ENCODE results near the gene IL25. TPM values are rescaled to one million over a fixed set of nuclear protein-coding genes. Genes with fewer than 3 reads are reported as not detected.

IL25 gene
- total RNA-seq, 1 donor from 2014 or later: not detected

DNA sequence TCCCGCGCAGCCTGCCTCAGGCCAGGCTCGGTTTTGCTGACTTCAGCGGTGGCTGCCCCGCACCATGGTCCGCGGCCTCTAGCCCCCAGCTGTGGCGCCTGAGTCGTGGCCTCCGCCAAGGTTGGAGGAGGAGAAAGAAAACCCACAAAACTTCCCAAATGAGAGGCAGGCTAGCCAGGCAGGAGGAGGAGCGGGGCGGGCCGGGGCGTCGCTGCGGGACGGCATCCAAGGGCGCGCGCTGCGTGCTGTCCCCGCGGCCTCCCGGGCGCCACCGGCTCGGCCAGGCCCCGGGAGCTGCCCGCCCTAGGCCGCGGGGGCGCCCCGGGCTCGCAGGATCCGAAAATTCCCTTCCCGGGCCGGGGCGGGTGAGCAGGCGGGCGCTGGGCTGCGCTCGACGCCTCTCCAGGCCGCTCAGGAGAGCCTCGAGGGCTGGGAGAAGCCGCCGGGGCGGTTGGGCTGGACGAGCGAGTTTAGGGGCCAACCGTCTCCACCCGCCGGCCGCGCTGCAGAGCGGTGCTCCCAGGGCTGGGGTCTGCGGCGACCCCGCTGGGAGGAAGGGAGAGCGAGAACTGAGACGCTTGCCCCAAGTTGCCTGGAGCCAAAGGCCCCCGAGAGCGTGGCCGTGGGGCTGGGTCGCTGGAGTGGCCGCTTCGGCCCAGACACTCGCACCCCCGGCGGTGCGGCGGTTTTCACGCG is 7.4 kb upstream of the IL25 start, which contains the start of gene EFS:
TSS of gene EFS (minus strand) at position 137 of the 696 bp plus-strand sequence. CDS start 147 bp downstream, outside the sequence.
- H3K4me3 ChIP-seq (ENCODE audit: low read depth, low read length): no peak within 1 kb of the TSS
- no peak for DNase-seq (ENCODE audit: low read depth)
- TF ChIP-seq, protein P1, sequence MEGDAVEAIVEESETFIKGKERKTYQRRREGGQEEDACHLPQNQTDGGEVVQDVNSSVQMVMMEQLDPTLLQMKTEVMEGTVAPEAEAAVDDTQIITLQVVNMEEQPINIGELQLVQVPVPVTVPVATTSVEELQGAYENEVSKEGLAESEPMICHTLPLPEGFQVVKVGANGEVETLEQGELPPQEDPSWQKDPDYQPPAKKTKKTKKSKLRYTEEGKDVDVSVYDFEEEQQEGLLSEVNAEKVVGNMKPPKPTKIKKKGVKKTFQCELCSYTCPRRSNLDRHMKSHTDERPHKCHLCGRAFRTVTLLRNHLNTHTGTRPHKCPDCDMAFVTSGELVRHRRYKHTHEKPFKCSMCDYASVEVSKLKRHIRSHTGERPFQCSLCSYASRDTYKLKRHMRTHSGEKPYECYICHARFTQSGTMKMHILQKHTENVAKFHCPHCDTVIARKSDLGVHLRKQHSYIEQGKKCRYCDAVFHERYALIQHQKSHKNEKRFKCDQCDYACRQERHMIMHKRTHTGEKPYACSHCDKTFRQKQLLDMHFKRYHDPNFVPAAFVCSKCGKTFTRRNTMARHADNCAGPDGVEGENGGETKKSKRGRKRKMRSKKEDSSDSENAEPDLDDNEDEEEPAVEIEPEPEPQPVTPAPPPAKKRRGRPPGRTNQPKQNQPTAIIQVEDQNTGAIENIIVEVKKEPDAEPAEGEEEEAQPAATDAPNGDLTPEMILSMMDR (conservative IDR thresholded peaks at IDR 0.05; ENCODE audit: low read depth, low read length): no peak

DNA sequence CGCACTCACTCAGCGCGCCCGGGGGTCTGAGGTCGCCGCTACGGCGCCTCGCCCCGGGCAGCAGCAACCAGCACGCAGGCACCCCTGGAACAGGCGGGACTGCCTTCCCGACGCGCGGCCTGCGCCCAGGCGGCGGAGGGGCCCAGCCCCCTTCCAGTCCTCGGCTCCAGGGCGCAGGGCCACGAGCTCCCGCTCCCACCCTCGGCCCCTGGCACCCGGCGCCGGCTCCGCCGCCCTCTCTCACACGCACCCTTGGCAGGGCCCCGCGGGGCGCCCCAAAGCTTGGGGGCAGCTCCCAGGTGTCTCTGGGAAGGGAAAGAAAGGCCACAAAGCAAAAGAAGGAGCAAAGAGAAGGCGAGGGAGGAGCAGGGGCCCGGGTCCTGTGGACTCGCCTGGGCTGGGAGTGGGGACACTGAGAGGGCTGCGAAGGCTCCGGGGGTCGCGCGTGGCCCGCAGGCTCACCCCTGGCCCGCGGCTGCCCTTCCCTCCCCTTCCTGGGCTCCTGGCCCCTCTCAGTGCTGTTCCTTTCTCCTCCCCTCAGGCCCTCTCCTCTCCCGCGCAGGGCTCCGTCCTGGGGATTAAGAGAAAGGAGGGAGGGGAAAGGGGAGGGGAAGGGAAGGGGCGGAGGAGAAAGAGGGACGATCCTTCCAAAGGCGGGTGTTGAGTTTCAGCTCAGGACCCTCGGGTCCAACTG is 6.7 kb upstream of the IL25 start:
- H3K4me3 ChIP-seq (ENCODE audit: low read depth, low read length): no peak overlapping the region
- DNase-seq (ENCODE audit: low read depth): no peak
- TF ChIP-seq, protein P1 (conservative IDR thresholded peaks at IDR 0.05; ENCODE audit: low read depth, low read length): no peak

DNA sequence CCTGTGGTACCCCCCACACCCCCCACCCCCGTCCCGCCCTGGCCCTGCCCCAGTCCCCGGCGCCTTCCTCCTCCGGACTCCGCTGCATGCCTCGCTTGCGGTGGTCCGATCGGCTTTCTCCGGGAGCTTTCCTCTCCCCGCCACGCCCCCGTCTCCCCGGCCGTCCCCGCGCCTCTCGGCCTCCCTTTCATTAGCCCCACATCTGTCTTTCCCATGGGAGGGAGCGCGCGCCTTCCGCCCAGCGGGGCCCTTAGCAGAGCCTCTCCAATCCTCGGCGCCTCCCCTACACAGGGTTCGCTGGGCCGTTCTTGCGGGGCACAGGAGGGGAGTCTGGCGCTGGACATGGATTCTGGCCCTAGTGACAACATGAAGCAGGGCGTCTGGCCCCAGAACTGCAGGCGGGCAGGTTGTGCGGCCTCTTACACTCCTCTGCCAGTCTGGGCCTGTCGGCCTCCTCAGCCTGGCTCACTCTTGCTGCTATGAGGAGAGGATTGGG is 6.1 kb upstream of the IL25 start:
- TF ChIP-seq, protein P1 (conservative IDR thresholded peaks at IDR 0.05; ENCODE audit: low read depth, low read length): no peak
- H3K4me3 ChIP-seq (ENCODE audit: low read depth, low read length): no peak overlapping the region
- DNase-seq (ENCODE audit: low read depth): no peak

DNA sequence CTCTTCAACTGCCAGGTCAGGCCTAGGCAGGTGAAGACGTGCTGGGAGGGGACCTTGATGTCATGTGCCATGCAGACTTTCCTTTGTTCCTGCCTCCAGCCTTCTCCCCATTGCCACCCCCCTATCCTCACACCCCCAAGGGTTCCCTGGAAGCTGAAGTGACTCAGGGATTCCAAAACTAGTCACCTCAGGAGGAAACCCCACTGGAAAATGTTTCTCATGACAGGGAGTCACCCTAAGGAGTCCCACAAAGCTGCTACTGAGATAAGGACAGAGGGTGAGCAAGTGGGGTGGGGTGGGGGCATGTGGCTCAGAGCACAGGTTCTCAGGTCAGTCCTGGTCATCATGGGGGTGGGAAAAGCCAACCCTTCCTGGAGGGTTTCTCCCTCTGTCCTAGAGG is 2.4 kb upstream of the IL25 start:
- no peak for DNase-seq (ENCODE audit: low read depth)
- TF ChIP-seq, protein P1 (conservative IDR thresholded peaks at IDR 0.05; ENCODE audit: low read depth, low read length): no peak
- H3K4me3 ChIP-seq (ENCODE audit: low read depth, low read length): no peak overlapping the region

DNA sequence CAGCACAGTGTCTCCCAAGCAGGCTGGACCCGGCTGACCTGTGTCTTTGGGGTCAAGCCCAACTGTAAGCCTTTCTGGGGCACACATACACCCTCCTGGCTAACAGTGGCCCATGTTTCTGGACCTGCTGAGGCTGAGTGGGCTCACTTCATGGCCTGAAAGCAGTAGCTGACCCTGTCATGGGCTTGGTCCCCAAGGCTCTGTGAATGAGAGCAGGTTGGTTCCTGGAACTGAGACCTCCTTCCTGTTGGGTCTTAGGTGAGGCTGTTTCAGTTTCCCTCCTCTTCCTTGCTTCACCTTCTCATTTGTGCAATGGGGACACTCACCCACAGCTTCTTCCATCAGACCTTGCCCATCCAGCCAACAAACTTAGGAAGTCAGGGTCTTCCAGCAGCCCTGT is 744 bp upstream of the IL25 start:
- no peak for DNase-seq (ENCODE audit: low read depth)
- H3K4me3 ChIP-seq (ENCODE audit: low read depth, low read length): no peak overlapping the region
- TF ChIP-seq, protein P1 (conservative IDR thresholded peaks at IDR 0.05; ENCODE audit: low read depth, low read length): no peak

DNA sequence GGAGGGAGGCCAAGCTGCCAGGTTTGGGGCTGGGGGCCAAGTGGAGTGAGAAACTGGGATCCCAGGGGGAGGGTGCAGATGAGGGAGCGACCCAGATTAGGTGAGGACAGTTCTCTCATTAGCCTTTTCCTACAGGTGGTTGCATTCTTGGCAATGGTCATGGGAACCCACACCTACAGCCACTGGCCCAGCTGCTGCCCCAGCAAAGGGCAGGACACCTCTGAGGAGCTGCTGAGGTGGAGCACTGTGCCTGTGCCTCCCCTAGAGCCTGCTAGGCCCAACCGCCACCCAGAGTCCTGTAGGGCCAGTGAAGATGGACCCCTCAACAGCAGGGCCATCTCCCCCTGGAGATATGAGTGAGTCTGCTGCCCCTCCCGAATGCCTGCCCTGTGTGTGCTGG is 432 bp downstream of the IL25 start:
- TF ChIP-seq, protein P1 (conservative IDR thresholded peaks at IDR 0.05; ENCODE audit: low read depth, low read length): no peak
- H3K4me3 ChIP-seq (ENCODE audit: low read depth, low read length): no peak overlapping the region
- no peak for DNase-seq (ENCODE audit: low read depth)

All from epithelial cell of proximal tubule (primary cell).